GM12872 (cell line): ENCODE measurements around the gene CD8A.

Source experiments
- CTCF ChIP-seq: IDR thresholded peaks from 3 replicates; pipeline ENCODE4 v1.5.1; 2011; ENCODE audit warnings: low read depth, mild to moderate bottlenecking, low read length, moderate library complexity; ENCODE audit not compliant: insufficient read depth

CD8A gene

DNA sequence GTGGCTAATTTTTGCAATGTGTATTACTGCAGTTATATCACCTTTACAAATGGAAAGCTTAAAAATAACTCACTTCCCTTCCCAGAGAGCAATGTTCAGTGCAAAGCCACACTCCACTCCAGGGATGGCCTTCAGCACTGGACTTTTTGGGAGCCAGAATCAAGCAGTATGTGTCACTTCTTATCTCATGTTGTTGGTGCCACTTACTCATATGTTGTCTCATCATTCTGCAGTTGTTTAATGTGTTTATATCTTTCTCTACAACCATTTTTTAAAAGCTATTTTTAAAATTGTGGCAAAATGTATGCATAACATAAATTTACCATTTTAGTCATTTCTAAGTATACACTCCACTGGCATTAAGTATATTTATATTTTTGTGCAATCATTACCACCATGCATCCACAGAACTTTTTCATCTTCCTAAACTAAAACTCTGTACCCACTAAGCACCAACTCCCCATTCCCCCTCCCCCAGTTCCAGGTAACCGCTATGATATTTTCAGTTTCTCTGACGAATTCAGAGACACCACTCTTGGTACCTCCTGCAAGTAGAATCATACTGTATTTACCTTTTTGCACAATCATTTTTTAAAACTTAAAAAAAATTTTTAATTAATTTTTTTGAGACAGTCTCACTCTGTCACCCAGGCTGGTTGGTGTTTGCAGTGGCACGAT, 32.1 kb upstream of the CD8A start:
- TF ChIP-seq CTCF, result no peak

GRCh38 chr2:86821842-86822241, 31.1 kb upstream of the CD8A start:
- no peak for TF ChIP-seq CTCF

- no peak for TF ChIP-seq CTCF
Measured at GRCh38 chr2:86821306-86821705, 30.6 kb upstream of the CD8A start.

GRCh38 chr2:86818957-86819356, 28.2 kb upstream of the CD8A start:
- no peak for TF ChIP-seq CTCF

- no peak for TF ChIP-seq CTCF
Measured at GRCh38 chr2:86818114-86818801, 27.5 kb upstream of the CD8A start.

- no peak for TF ChIP-seq CTCF
Measured at GRCh38 chr2:86815611-86816010, 24.9 kb upstream of the CD8A start.

DNA sequence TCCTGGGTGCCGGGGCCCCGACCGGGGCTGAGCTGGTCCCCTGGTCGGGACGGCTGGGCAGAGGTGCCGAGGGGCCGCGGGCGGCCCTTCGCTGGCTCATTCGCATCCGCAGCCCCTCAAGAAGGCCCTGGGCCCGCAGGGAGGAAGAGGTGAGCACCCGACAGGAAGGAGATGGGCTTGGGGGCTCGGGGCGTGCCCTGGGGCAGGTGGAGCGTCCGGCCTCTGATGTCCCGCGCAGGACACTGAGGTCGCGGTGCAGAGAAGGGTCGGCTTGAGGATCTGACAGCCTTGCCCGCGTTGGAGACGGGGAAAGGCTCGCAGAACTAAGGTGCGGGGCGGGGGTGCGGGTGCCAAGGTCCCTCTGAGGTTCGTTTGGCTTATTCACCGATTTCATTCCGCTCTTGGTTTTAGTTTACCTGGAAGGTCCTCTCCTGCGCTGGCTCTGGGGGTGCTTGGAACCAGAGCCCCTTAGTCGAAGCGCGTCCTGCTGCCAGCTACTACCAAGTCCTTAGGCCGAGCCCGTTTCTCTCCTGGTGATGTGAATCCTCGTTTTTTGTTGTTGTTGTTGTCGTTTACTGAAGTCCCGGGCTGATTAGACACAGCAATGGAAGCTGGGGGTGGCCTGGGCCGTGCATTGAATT, 18.9 kb upstream of the CD8A start:
- no peak for TF ChIP-seq CTCF
